NCI-H748 treated with DMSO at 0.1 percent for 48 hours (cell line): ENCODE data around the gene PTK7.
"Not testable (repeated sequence)": the region's sequence is repeated elsewhere in the genome, so short reads cannot be mapped to it uniquely, and the experiment has no call there.

Source experiments
- DNase-seq: peaks from one replicate; lab custom pipeline; 2025; lab: John Stamatoyannopoulos, UW

The PTK7 gene

GRCh38 chr6:43117466-43117865, 41.4 kb downstream of the PTK7 start:
- not testable (repeated sequence) for DNase-seq

GRCh38 chr6:43119482-43119881, 43.4 kb downstream of the PTK7 start:
- no peak for DNase-seq

GRCh38 chr6:43120101-43120763, 44.1 kb downstream of the PTK7 start:
- no peak for DNase-seq

GRCh38 chr6:43120944-43121913, 45.1 kb downstream of the PTK7 start:
- DNase-seq = no peak

DNA sequence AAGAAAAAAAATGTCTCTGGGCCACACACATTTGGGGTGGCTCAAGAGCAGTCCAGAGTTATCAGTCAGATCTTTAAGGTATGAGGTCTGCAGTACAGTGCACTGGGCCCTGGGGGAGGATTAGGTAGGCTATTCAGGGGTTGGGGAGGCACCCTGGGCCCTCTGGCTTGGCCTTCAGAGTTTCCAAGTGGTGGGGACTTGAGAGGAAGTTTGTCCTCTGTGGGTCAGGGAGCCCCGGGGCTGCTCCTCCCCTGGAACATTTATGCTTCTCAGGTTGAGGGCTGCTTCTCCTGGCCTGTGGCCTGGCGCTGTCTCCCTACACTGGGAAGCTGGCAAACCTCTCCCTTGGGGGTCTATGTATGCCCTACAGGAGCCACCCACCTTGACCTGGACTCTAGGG, 46.0 kb downstream of the PTK7 start:
- DNase-seq = no peak

- no peak for DNase-seq
Measured at GRCh38 chr6:43123461-43124314, 47.6 kb downstream of the PTK7 start.

GRCh38 chr6:43124481-43124880, 48.4 kb downstream of the PTK7 start:
- no peak for DNase-seq

DNA sequence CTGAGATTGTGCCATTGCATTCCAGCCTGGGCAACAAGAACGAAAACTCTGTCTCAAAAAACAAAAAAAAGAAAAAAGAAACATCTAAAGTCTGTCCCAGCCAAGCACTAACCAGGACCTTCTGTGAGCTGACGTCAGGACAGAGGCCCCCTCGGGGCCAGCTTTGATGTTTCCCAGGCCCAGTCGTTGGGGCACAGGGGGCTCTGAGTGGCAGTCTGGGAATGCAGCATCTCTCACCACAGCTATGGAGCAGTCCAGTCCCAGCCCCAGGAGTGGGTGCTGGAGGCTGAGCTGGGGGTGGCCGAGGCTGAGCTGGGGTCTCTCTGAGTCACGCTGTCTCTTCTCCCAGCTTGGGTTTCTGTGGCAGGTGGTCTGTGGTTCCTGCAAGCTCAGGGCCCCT, 49.0 kb downstream of the PTK7 start:
- DNase-seq = no peak

DNA sequence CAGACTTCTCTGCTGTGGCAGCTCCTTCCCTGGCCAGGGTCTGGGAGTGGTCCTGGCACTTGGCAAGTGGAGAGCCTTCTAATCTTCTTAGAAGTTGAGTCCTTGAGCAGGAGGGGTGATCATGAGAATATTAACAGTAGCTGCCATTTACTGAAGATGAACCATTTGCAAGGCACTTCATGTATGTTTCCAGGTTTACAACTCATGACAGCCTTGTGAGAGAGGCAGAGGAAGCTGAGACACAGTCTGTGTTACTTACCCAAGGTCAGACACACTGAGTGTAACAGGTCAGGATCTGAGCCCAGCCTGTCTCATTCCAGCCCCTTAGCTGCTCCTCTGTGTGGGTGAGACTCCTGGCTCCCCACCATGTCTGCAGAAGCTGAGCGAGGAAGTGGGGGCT, 49.4 kb downstream of the PTK7 start:
- DNase-seq = no peak

- DNase-seq = no peak
Measured at GRCh38 chr6:43127180-43127579, 51.1 kb downstream of the PTK7 start.

DNA sequence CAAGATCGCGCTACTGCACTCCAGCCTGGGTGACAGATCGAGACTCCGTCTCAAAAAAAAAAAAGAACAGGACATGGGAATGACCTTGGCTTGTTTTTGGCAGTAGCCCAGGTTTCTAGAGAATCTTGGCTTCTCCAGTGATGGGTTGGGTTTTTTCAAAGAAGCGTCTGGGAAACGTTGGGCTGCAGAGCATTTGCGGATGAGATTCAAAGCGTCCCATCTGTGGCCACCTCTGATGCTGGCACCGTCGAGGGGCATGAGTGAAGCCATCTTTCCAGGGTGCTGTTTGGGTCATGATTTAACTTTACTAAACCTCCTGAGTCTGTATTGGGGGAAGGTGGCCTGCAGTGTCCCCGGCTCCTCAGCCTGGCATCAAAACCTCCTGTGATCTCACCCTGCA, 51.8 kb downstream of the PTK7 start:
- DNase-seq = no peak

DNA sequence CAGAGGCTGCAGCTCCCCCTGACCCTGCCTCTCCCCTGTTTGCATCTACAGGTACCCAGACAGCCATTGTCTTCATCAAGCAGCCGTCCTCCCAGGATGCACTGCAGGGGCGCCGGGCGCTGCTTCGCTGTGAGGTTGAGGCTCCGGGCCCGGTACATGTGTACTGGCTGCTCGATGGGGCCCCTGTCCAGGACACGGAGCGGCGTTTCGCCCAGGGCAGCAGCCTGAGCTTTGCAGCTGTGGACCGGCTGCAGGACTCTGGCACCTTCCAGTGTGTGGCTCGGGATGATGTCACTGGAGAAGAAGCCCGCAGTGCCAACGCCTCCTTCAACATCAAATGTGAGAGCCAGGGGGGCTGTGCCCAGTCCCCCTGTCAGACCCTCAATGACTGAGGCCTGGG, 52.8 kb downstream of the PTK7 start:
- DNase-seq = no peak

- no peak for DNase-seq
Measured at GRCh38 chr6:43129434-43130194, 53.5 kb downstream of the PTK7 start.

GRCh38 chr6:43130429-43130828, 54.3 kb downstream of the PTK7 start:
- no peak for DNase-seq

GRCh38 chr6:43131379-43131778, 55.3 kb downstream of the PTK7 start:
- DNase-seq = not testable (repeated sequence)

DNA sequence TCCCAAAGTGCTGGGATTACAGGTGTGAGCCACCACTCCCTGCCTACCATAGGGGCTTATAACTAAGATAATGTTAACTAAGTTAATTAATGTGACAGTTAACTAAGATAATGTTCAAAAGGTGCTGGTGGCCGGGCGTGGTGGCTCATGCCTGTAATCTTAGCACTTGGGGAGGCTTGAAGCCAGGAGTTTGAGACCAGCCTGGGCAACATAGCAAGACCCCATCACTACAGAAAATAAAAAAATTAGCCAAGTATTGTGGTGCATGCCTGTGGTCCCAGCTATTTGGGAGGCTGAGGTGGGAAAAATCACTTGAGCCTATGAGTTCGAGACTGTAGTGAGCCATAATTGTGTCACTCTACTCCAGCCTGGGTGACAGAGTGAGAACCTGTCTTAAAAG, 62.2 kb downstream of the PTK7 start:
- DNase-seq = no peak

GRCh38 chr6:43139973-43140372, 63.9 kb downstream of the PTK7 start:
- not testable (repeated sequence) for DNase-seq

DNA sequence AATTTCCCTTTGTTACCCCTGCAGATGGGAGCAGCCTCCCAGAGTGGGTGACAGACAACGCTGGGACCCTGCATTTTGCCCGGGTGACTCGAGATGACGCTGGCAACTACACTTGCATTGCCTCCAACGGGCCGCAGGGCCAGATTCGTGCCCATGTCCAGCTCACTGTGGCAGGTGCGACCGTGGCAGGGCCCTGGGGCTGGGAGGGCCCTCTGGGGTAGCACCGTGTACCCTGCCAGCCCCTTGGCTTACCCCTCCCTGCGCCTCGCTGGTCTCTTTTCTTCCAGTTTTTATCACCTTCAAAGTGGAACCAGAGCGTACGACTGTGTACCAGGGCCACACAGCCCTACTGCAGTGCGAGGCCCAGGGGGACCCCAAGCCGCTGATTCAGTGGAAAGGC, 65.5 kb downstream of the PTK7 start:
- no peak for DNase-seq

- DNase-seq = no peak
Measured at GRCh38 chr6:43142101-43142500, 66.0 kb downstream of the PTK7 start.

DNA sequence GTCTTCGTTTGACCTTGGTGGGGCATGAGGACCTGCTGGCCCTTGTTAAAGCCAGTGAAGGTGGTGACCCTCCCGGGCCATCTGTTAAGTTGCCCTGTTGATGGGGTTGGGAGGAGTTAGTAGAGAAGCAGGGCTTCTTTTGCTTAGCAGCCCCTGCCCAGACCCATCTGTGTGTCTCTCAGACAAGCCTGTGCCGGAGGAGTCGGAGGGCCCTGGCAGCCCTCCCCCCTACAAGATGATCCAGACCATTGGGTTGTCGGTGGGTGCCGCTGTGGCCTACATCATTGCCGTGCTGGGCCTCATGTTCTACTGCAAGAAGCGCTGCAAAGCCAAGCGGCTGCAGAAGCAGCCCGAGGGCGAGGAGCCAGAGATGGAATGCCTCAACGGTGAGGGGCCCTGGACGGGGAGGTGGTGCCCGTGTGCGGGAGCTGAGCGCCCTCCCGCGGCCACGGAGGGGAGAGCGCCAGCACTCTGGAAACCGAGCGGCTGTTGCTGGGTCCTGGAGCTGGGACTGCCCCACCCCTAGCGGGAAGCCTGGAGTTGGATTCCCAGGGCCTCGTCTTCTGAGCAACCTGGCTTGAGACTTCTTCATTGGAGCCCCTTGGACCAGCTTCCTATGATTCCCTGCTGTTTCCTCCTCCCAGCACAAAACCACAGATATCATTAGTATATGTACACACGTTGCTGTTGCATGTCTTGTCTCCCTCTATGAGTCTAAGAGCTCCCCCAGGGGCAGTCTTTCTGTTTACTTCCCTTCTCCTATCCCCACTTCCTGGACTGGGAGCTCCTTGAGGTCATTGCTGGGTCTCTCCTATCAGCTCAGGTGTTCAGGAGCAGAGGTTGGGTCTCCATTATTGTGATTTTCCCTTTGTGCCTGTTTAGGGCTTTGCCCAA, 67.4 kb downstream of the PTK7 start:
- DNase-seq = peak; percentile 63

GRCh38 chr6:43144879-43145278, 68.8 kb downstream of the PTK7 start:
- no peak for DNase-seq
